CD4-positive, alpha-beta T cell (primary cell): ENCODE data around the gene RBM4B. TPM values are rescaled to one million over a fixed set of nuclear protein-coding genes. Genes with fewer than 3 reads are reported as not detected.

Source experiments
- ATAC-seq: fragments of 200-7000 bp; cut with Tn5 transposase; one replicate; pipeline ENCODE4 v1.10.0; 2022; ENCODE audit warnings: mild to moderate bottlenecking; ENCODE audit not compliant: poor library complexity
- CTCF ChIA-PET: fragments of 350-600 bp; sonication (Branson Sonifier 250); formaldehyde crosslinking; loops from one replicate; lab custom pipeline; 2021; ENCODE audit warnings: antibody characterized with exemption, inconsistent platforms; lab: Charles Lee
- POLR2A ChIA-PET: fragments of 350-600 bp; sonication (Branson Sonifier 250); formaldehyde crosslinking; loops from one replicate; lab custom pipeline; 2021; ENCODE audit warnings: antibody characterized with exemption, inconsistent platforms; lab: Charles Lee
- DNase-seq, 14 experiments: peaks; one replicate each; pipeline ENCODE4 v3.0.0-alpha.2; 2013 to 2020; ENCODE audit warnings: mixed read lengths in 2 of 14
- H3K27ac ChIP-seq, 2 donors: one replicate each; pipeline versions ENCODE4 v1.5.1 to v1.7.0; 2013; ENCODE audit warnings: low read length in 2 of 2, low read depth in 1 of 2, mild to moderate bottlenecking in 1 of 2
- H3K27me3 ChIP-seq, 2 experiments: 1 replicate in 1 of 2; 2 replicates in 1 of 2; pipeline versions ENCODE4 v1.6.1 to v1.7.0; 2013; ENCODE audit warnings: low read length in 2 of 2, control low read depth in 1 of 2, mild to moderate bottlenecking in 1 of 2, moderate library complexity in 1 of 2; ENCODE audit not compliant: insufficient read depth in 2 of 2, control insufficient read depth in 1 of 2
- H3K36me3 ChIP-seq: one replicate; pipeline ENCODE4 v1.6.1; 2013; ENCODE audit warnings: low read length, control low read depth; ENCODE audit not compliant: insufficient read depth
- H3K4me1 ChIP-seq: one replicate; pipeline ENCODE4 v1.6.1; 2013; ENCODE audit warnings: low read length, control low read depth; ENCODE audit not compliant: insufficient read depth
- H3K4me3 ChIP-seq: one replicate; pipeline ENCODE4 v1.5.1; 2013; ENCODE audit warnings: mild to moderate bottlenecking, low read length, moderate library complexity
- H3K9me3 ChIP-seq, 2 experiments: 1 replicate in 1 of 2; 2 replicates in 1 of 2; pipeline versions ENCODE4 v1.6.1 to v1.7.0; 2013; ENCODE audit warnings: low read length in 2 of 2, mild to moderate bottlenecking in 2 of 2, control low read depth in 1 of 2, moderate library complexity in 1 of 2; ENCODE audit not compliant: control insufficient read depth in 1 of 2, insufficient read depth in 1 of 2
- H3K27ac Mint-ChIP-seq: one replicate; pipeline ENCODE4 v1.8.0; 2020; ENCODE audit warnings: mixed read lengths
- H3K27me3 Mint-ChIP-seq: one replicate; pipeline ENCODE4 v1.8.0; 2021; ENCODE audit warnings: mixed read lengths
- H3K36me3 Mint-ChIP-seq: one replicate; pipeline ENCODE4 v1.8.0; 2021; ENCODE audit warnings: low read depth, mixed read lengths
- H3K4me1 Mint-ChIP-seq: one replicate; pipeline ENCODE4 v1.8.0; 2021; ENCODE audit warnings: low read depth, mixed read lengths
- H3K4me3 Mint-ChIP-seq: one replicate; pipeline ENCODE4 v1.8.0; 2020; ENCODE audit warnings: mild to moderate bottlenecking, mixed read lengths
- H3K9me3 Mint-ChIP-seq: one replicate; pipeline ENCODE4 v1.8.0; 2020; ENCODE audit warnings: mixed read lengths
- CTCF ChIP-seq: fragments of 200-600 bp; IDR thresholded peaks from one replicate; pipeline ENCODE4 v1.8.0; 2022; ENCODE audit warnings: antibody characterized with exemption, mild to moderate bottlenecking
- intact Hi-C, 2 experiments: fragments of 100-400 bp; cut with DNase I in 1 of 2; cut with micrococcal nuclease in 1 of 2; formaldehyde crosslinking; loops; one replicate each; pipeline versions ENCODE4 v1.15.1 to v1.9.0; 2023 to 2025; cut with DNase I, micrococcal nuclease
- total RNA-seq, 174 experiments: library from RNA in 2 of 174; stranded (reverse) in 2 of 174; gene quantifications; one replicate each; pipeline ENCODE4 v1.2.3 and lab custom pipeline; 2021 to 2026

Gene RBM4B
- total RNA-seq, 2 experiments from 2014 or later: 3.8 to 5.1 TPM

GRCh38 chr11:66637557-66638176, 40.0 kb downstream of the RBM4B start:
- Mint-ChIP-seq H3K9me3 (no peaks in the 10 kb centered on the region), H3K27ac (peak overlapping the region; percentile 89), H3K4me1 (peaks cover 65% of the 10 kb centered on the region), H3K36me3 (peaks cover 73% of the 10 kb centered on the region), H3K4me3 (peak overlapping the region; percentile 97), H3K27me3 (no peaks in the 10 kb centered on the region)
- H3K27ac ChIP-seq: peak overlapping the region; percentile 68 to 73
- ChIA-PET POLR2A (interaction anchor here (0.6 to 15.8 kb wide), 35 partner anchors 9 to 1859 kb away, joined by 3 to 511 read pairs (median 7); partner anchors contain the start of genes ACTN3, CCDC87, CCS and CTSF), CTCF (interaction anchor here (0.9 to 5.4 kb wide), 6 partner anchors 11 to 45 kb away, joined by 3 to 47 read pairs (median 8); partner anchors contain the start of genes CCDC87, CCS, RBM14 and RBM4B)
- no peaks in the 10 kb centered on the region for H3K27me3 ChIP-seq
- intact Hi-C loops: loop anchor here (1.0 to 2.0 kb wide), 5 partner anchors 18 to 59 kb away; partner anchors contain the start of genes CCDC87 (in 2 of the 2), CCS (in 2 of the 2), RBM4B (in 2 of the 2) and RBM14 (in 1 of the 2)
- ATAC-seq (no peak), DNase-seq (no peak)
- peaks cover 59% of the 10 kb centered on the region for H3K4me1 ChIP-seq
- TF ChIP-seq CTCF: no peak
- no peaks in the 10 kb centered on the region for H3K9me3 ChIP-seq
- H3K36me3 ChIP-seq: peaks cover 33% of the 10 kb centered on the region
- H3K4me3 ChIP-seq: peak overlapping the region; percentile 82

- peaks cover 20% of the 10 kb centered on the region for H3K36me3 ChIP-seq
- no peak overlapping the region for H3K4me3 Mint-ChIP-seq
- H3K27ac ChIP-seq: no peak overlapping the region
- H3K27me3 Mint-ChIP-seq: no peaks in the 10 kb centered on the region
- peaks cover 61% of the 10 kb centered on the region for H3K4me1 ChIP-seq
- no peaks in the 10 kb centered on the region for H3K9me3 ChIP-seq
- no peak overlapping the region for H3K27ac Mint-ChIP-seq
- peaks cover 71% of the 10 kb centered on the region for H3K36me3 Mint-ChIP-seq
- no peaks in the 10 kb centered on the region for H3K9me3 Mint-ChIP-seq
- ChIA-PET CTCF (interaction anchor here (1.1 to 5.4 kb wide), 4 partner anchors 13 to 44 kb away, joined by 3 to 47 read pairs (median 8); partner anchors contain the start of genes CCDC87, CCS and RBM14), POLR2A (interaction anchor here (15.8 kb wide), 1 partner anchor 13 kb away, joined by 511 read pairs; the partner anchor contains the start of gene RBM14)
- TF ChIP-seq CTCF: no peak
- no peaks in the 10 kb centered on the region for H3K27me3 ChIP-seq
- intact Hi-C loops: no loop called here
- no peak for DNase-seq
- H3K4me3 ChIP-seq: no peak overlapping the region
- no peak for ATAC-seq
- H3K4me1 Mint-ChIP-seq: peaks cover 60% of the 10 kb centered on the region
These were observed 41.3 kb downstream of the RBM4B start for GRCh38 chr11:66636411-66636810.

- H3K4me3 Mint-ChIP-seq: no peak overlapping the region
- no peaks in the 10 kb centered on the region for H3K9me3 Mint-ChIP-seq
- POLR2A ChIA-PET: interaction anchor here (15.8 kb wide), 1 partner anchor 10 kb away, joined by 511 read pairs; the partner anchor contains the start of gene RBM14
- no peak overlapping the region for H3K4me3 ChIP-seq
- H3K27me3 Mint-ChIP-seq: no peaks in the 10 kb centered on the region
- peaks cover 67% of the 10 kb centered on the region for H3K36me3 Mint-ChIP-seq
- peaks cover 52% of the 10 kb centered on the region for H3K4me1 Mint-ChIP-seq
- H3K4me1 ChIP-seq: peaks cover 45% of the 10 kb centered on the region
- H3K27ac Mint-ChIP-seq: no peak overlapping the region
- no peak for TF ChIP-seq CTCF
- intact Hi-C loops: no loop called here
- CTCF ChIA-PET: interaction anchor here (1.7 kb wide), 1 partner anchor 40 kb away, joined by 4 read pairs; the partner anchor contains the start of genes CCDC87 and CCS
- ATAC-seq (no peak), DNase-seq (no peak)
- no peak overlapping the region for H3K27ac ChIP-seq
- H3K9me3 ChIP-seq: no peaks in the 10 kb centered on the region
- H3K36me3 ChIP-seq: peaks cover 32% of the 10 kb centered on the region
- no peaks in the 10 kb centered on the region for H3K27me3 ChIP-seq
These were observed 44.7 kb downstream of the RBM4B start for GRCh38 chr11:66632952-66633351.
